Pancreas (tissue), 10 donors: Measurements from ENCODE around the gene OBSCN. TPM values are rescaled to one million over a fixed set of nuclear protein-coding genes. Genes with fewer than 3 reads are reported as not detected.

Experiments
- ATAC-seq, 4 donors: fragments of 200-7000 bp; cut with Tn5 transposase; one replicate each; pipeline versions ENCODE4 v1.8.0 to v1.9.1; 2020; ENCODE audit warnings: mild to moderate bottlenecking in 4 of 4, moderate library complexity in 4 of 4
- DNase-seq, 6 donors: peaks; one replicate each; pipeline ENCODE4 v3.0.0-alpha.2; 2020
- FAIRE-seq: peaks from 2 replicates; lab custom pipeline; 2012; peaks lifted over from hg19 to GRCh38; lab: Jason Lieb, UNC
- H3K27ac ChIP-seq, 4 donors: fragments of 200-600 bp; sonication (generic); 1 replicate in 3 of 4; 2 replicates in 1 of 4; pipeline versions ENCODE4 v1.5.0 to v1.8.0; 2020
- H3K27me3 ChIP-seq, 4 donors: fragments of 200-600 bp; one replicate each; pipeline ENCODE4 v1.8.0; 2021
- H3K36me3 ChIP-seq, 3 donors: fragments of 200-600 bp; sonication (generic) in 1 of 3; one replicate each; pipeline versions ENCODE4 v1.5.0 to v1.8.0; 2020 to 2021
- H3K4me1 ChIP-seq, 3 donors: fragments of 200-600 bp; one replicate each; pipeline ENCODE4 v1.8.0; 2021
- H3K4me3 ChIP-seq, 4 donors: fragments of 200-600 bp; sonication (generic) in 2 of 4; one replicate each; pipeline versions ENCODE4 v1.5.0 to v1.8.0; 2020 to 2021
- H3K9me3 ChIP-seq, 4 donors: fragments of 200-600 bp; one replicate each; pipeline ENCODE4 v1.8.0; 2021
- WGBS, 2 donors: extraction: QIAGEN DNeasy Blood & Tissue Kit; methylation state at CpG; one replicate each; pipeline ENCODE4 v1.1.7; 2013; 5-methylcytosine and 5-hydroxymethylcytosine counted together
- intact Hi-C, 3 donors: fragments of 100-400 bp; cut with DNase I; formaldehyde crosslinking; loops; one replicate each; pipeline versions ENCODE4 v1.11.1 to v1.14.2; 2022
- polyA plus RNA-seq, 2 donors: library from polyadenylated mRNA; stranded (reverse); fragments of 200-250 nt; gene quantifications; one replicate each; pipeline ENCODE4 v1.2.3, GENCODE V29; 2013
- total RNA-seq, 6 donors: library from RNA; stranded (reverse); fragmentation: NEBNext Ultra II Directional in 4 of 6; extraction: Animal tissue kit (Norgen Biotek cat#: 25700) in 4 of 6; gene quantifications; one replicate each; pipeline versions ENCODE4 v1.2.1 to v1.2.4, GENCODE V29; 2021 to 2023
- TF ChIP-seq, protein P1 (sequence below), 4 donors: fragments of 200-600 bp; sonication (generic) in 3 of 4; IDR thresholded peaks; one replicate each; pipeline versions ENCODE4 v1.5.0 to v1.8.0; 2021; ENCODE audit warnings: antibody characterized with exemption in 4 of 4
- donor health status: healthy with polysubstance abuse.
- donor health status: DM: no; HTN: no; CAD: no; lungs with moderate emphysema.
- donor health status: DM: no; HTN: no; CAD: no.
- donor health status: control.
- donor health status: control.
- donor health status: Bipolar disorder and iron deficiency.
- donor health status: DM: yes; HTN: yes; CAD: no.
- donor health status: DM: no; HTN: no; CAD: no.
- donor health status: DM: no; HTN: no; CAD: no.
- donor health status: DM: yes; HTN: yes; CAD: no.

The OBSCN gene
- total and polyA plus RNA-seq, 8 donors: 7.9 to 61.4 (median 11.3) TPM

DNA sequence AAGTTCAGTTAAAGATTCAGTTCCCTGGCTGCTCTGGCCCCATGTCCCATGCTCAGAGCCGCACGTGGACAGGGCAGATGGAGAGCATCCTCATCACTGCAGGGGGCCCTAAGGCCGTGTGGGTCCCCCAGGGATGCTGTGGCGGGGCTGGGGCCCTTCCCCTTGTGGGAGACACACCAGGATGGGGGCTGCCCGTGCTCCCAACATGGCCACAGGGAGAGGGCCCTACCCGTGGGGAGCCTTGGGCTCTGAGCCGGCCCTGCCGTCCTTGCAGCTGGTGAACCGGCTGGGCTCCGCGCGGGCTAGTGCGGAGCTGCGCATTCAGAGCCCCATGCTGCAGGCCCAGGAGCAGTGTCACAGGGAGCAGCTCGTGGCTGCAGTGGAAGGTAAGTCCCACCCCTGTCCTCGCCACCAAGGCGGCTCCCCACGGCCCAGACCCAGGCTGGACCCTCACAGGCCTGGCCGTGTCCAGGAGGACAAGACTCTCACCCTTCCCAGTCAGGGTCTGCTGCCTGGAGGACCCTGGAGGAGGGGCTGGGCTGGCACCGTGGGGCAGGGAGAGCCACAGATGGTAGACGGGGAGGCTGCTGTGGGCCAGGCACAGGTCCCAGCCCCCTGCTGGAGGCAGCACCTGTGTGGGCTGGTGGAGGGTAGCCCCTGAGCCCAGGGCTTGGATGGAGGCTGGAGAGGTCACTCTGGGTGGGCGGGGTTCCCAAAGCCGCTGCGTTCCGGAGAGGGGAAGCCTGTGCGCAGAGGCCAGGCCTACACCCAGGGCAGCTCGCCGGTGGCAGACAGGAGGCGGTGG, 145.0 kb downstream of the OBSCN start:
- 89 to 92% methylated on average over 26 to 29 of the region's 29 CpGs for WGBS, 2 donors
- no peak overlapping the region for H3K27ac ChIP-seq
- no peak for FAIRE-seq
- H3K4me3 ChIP-seq: no peak overlapping the region
- TF ChIP-seq, protein P1, sequence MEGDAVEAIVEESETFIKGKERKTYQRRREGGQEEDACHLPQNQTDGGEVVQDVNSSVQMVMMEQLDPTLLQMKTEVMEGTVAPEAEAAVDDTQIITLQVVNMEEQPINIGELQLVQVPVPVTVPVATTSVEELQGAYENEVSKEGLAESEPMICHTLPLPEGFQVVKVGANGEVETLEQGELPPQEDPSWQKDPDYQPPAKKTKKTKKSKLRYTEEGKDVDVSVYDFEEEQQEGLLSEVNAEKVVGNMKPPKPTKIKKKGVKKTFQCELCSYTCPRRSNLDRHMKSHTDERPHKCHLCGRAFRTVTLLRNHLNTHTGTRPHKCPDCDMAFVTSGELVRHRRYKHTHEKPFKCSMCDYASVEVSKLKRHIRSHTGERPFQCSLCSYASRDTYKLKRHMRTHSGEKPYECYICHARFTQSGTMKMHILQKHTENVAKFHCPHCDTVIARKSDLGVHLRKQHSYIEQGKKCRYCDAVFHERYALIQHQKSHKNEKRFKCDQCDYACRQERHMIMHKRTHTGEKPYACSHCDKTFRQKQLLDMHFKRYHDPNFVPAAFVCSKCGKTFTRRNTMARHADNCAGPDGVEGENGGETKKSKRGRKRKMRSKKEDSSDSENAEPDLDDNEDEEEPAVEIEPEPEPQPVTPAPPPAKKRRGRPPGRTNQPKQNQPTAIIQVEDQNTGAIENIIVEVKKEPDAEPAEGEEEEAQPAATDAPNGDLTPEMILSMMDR (IDR thresholded peaks at IDR 0.05): no peak
- H3K9me3 ChIP-seq: no peaks in the 10 kb centered on the region
- H3K27me3 ChIP-seq: no peaks in the 10 kb centered on the region
- H3K4me1 ChIP-seq: no peaks in the 10 kb centered on the region
- no peak for ATAC-seq
- DNase-seq: peak in 3 of 6 donors; percentile 21 to 60 (median 51)
- H3K36me3 ChIP-seq: no peaks in the 10 kb centered on the region
- intact Hi-C loops: no loop called here

DNA sequence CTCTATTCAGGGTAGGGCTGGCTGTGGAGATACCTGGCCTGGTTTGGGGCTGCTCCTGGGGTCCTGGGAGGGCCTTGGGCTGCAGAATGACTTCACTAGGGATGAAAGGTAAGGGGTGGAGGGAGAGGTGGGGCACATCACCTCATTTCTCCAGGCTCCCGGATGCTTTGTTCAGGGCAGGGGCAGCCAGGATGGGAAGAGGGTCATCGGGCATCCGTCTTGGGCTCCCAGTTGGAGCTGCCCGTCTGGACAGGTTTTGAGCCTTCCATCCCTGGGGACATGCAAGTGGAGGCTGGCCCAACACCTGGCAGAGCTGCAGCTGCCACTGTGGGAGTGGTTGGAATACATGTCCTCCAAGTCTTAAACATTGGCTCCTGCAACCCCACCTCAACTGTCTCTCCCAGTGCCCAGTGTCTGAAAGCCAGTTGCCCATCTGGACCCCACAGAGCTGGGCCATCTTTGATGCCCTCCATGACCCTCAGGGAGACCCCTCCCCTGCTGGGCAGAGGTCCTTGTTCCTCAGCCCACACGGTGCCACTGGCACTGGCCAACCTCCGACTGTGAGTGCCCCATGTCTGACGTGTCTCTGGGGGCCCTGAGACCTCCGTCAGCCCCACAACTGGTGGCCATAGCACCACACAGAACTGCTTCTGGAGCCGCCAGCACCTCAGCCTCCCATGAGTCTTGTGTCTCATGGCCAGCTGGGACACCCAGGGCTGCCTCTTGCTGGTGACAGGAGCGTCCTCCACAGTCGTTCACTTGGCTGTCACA, 145.9 kb downstream of the OBSCN start:
- WGBS, 2 donors: 74 to 86% methylated on average over 11 of the region's 11 CpGs
- TF ChIP-seq, protein P1 (IDR thresholded peaks at IDR 0.05): no peak
- no peak for ATAC-seq
- Histone ChIP-seq H3K4me1 (no peaks in the 10 kb centered on the region), H3K36me3 (no peaks in the 10 kb centered on the region), H3K4me3 (no peak overlapping the region), H3K27ac (no peak overlapping the region), H3K27me3 (no peaks in the 10 kb centered on the region), H3K9me3 (no peaks in the 10 kb centered on the region)
- intact Hi-C loops: no loop called here
- peak in 2 of 6 donors; percentile 5 to 39 for DNase-seq
- no peak for FAIRE-seq

DNA sequence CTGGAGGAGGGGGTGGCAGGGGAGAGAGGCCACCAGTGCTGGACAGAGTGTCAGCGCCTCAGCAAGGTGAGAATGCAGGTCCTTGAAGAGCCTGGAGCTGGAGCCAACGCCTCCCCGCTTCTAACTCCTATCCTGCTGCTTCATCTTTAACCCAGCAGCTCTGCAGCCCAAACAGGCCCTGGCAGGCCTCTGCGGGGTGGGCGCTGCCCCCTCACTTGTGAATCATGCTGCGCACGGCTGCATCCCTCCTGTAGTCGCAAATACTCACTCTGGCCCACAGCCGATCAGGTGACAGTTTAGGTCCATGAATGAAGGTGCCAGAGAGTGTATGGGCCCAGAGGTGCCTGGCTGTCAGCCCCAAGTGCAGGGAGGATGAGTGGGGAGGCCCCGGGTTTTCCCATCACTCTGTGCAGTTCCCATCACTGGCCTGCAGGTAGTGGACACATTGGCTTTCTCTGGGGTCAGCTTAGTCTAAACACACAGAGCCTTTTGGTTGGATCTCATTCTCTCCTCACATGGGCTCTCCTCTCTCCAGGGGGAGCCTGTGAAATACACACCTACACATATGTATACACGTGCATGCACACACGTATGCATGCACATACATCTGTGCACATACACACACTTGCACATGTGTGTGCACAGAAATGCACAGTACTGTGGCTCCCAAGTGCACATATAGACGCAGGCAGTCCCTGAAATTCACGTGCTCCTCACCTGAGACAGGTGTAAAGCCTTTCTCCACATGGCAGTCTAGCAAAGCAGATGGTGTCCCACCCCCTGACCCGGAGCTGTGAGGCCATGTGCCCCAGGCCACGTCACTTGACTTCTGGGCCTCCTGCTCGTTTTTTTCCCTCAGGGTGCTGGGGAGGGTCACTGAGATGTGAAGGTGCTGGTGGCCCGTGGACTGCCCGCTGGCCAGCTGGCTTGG, 146.8 kb downstream of the OBSCN start:
- no peak for FAIRE-seq
- DNase-seq: peak in 2 of 6 donors; percentile 8 to 35
- Histone ChIP-seq H3K4me3 (no peak overlapping the region), H3K9me3 (no peaks in the 10 kb centered on the region), H3K27ac (no peak overlapping the region), H3K4me1 (no peaks in the 10 kb centered on the region), H3K36me3 (no peaks in the 10 kb centered on the region), H3K27me3 (no peaks in the 10 kb centered on the region)
- TF ChIP-seq, protein P1 (IDR thresholded peaks at IDR 0.05): no peak
- intact Hi-C loops: no loop called here
- 82 to 87% methylated on average over 19 of the region's 19 CpGs for WGBS, 2 donors
- no peak for ATAC-seq

DNA sequence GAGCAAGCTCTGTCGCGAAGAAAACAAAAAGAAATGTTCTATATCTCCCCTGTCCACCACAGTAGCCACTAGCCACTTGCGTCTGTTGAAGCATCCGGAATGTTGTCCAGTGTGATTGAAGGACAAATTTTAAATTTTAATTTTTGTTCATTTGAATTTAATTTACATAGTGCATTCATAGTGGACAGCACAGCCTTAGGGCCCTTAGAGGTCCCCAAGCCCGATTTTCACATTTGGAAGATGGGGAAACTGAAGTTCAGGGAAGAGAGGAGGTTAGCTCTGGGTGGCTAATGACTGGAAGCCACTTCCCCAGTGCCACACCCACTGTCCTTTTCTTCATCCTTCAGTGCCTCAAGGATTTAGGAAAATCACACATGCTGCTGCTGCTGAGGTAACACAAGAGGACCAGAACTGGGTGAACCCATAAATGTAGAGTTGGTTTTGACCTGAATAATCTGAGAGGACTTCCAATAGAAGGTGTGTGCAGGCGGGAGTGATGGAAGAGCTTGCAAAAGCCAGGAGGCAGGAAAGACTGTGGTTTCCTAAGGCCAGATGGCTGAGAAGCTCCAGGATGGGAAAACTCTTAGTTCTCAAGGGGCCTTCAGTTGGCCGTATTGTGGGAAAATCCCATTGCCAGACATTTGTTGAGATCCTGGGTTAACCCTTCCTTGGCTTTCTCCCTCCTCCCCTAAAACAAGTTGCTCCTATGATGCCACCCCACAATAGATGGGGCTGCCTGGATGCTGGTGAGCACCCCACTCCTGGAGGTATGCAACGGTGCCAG, 149.2 kb downstream of the OBSCN start:
- WGBS, 2 donors: 82 to 85% methylated on average over 8 of the region's 8 CpGs
- Histone ChIP-seq H3K27ac (no peak overlapping the region), H3K27me3 (no peaks in the 10 kb centered on the region), H3K9me3 (no peaks in the 10 kb centered on the region), H3K4me1 (peaks cover 4 to 9% (median 6%) of the 10 kb centered on the region in 3 donors), H3K4me3 (no peak overlapping the region), H3K36me3 (no peaks in the 10 kb centered on the region)
- ATAC-seq: no peak
- intact Hi-C loops: no loop called here
- FAIRE-seq: no peak
- DNase-seq: no peak
- TF ChIP-seq, protein P1 (IDR thresholded peaks at IDR 0.05): no peak
